Activated naive CD8-positive, alpha-beta T cell treated with anti-CD3 and anti-CD28 coated beads, Interleukin-2, amount 50 U/mL, for 24 hours (primary cell): ENCODE measurements around the gene HDHD2.
A peak's percentile ranks its signal among the peaks of the same experiment; 100 is the strongest.
"Not testable (repeated sequence)": the region's sequence is repeated elsewhere in the genome, so short reads cannot be mapped to it uniquely, and the experiment has no call there.

Experiments
- ATAC-seq: fragments of 150-1000 bp; cut with Tn5 transposase; one replicate; pipeline ENCODE4 v1.10.0; 2021
- DNase-seq: peaks from one replicate; pipeline ENCODE4 v3.0.0; 2021
- H3K27ac Mint-ChIP-seq: one replicate; pipeline ENCODE4 v1.8.0; 2021; ENCODE audit warnings: mild to moderate bottlenecking, mixed read lengths
- H3K27me3 Mint-ChIP-seq: one replicate; pipeline ENCODE4 v1.8.0; 2021; ENCODE audit warnings: mixed read lengths
- H3K36me3 Mint-ChIP-seq: one replicate; pipeline ENCODE4 v1.8.0; 2021; ENCODE audit warnings: low read depth, mixed read lengths
- H3K4me1 Mint-ChIP-seq: one replicate; pipeline ENCODE4 v1.8.0; 2021; ENCODE audit warnings: mixed read lengths
- H3K4me3 Mint-ChIP-seq: one replicate; pipeline ENCODE4 v1.8.0; 2021; ENCODE audit warnings: mild to moderate bottlenecking, moderate library complexity, mixed read lengths
- H3K9me3 Mint-ChIP-seq: one replicate; pipeline ENCODE4 v1.8.0; 2021; ENCODE audit warnings: mixed read lengths

Gene HDHD2

GRCh38 chr18:47166294-47166693 lies 16.0 kb upstream of the HDHD2 start:
- peaks cover 15% of the 10 kb centered on the region for H3K36me3 Mint-ChIP-seq
- DNase-seq (no peak), ATAC-seq (no peak)
- H3K4me1 Mint-ChIP-seq, result peaks cover 43% of the 10 kb centered on the region
- no peaks in the 10 kb centered on the region for H3K9me3 Mint-ChIP-seq
- H3K4me3 Mint-ChIP-seq, result no peak overlapping the region
- H3K27me3 Mint-ChIP-seq, result no peaks in the 10 kb centered on the region
- no peak overlapping the region for H3K27ac Mint-ChIP-seq

DNA sequence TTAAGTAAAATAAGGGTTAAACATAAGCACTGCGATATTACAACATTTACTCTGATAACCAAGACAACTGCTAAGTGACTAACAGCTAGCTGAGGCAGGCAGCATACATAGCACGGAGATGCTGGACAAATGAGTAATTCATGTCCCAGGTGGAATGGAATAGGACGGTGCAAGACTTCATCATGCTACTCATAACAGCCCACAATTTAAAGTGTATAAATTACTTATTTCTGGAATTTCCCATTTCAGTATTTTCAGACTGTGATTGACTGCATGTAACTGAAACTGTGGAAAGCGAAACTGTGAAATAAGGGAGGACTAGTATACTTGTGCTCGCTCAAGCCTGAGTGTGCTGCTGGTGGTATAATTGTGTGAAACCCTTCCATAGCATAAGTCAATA lies 12.9 kb upstream of the HDHD2 start:
- Mint-ChIP-seq H3K36me3 (peaks cover 16% of the 10 kb centered on the region), H3K4me1 (peaks cover 29% of the 10 kb centered on the region), H3K9me3 (no peaks in the 10 kb centered on the region), H3K27ac (no peak overlapping the region), H3K27me3 (no peaks in the 10 kb centered on the region), H3K4me3 (peak overlapping the region; percentile 2)
- no peak for DNase-seq
- peak; percentile 93 for ATAC-seq

DNA sequence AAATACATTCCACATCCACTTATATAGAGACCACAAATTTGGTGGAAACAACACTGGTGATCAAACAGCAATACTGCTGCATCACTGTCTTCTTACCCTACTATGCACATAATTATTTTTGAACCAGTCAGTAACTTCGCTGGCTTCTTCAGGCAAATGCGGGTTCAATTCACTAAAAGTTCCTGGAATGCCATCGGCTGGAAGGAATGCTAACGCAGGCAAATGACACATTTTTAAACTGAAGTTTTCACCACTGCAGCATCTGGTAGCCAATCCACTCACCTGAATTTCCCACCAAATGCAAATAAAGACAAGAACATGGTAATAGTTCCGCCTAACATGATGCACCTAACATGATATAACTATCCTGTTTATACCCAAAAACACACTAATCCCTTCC lies 10.0 kb upstream of the HDHD2 start:
- H3K27ac Mint-ChIP-seq, result no peak overlapping the region
- H3K4me3 Mint-ChIP-seq, result no peak overlapping the region
- peaks cover 24% of the 10 kb centered on the region for H3K4me1 Mint-ChIP-seq
- H3K36me3 Mint-ChIP-seq, result peaks cover 22% of the 10 kb centered on the region
- ATAC-seq (no peak), DNase-seq (no peak)
- H3K9me3 Mint-ChIP-seq, result no peaks in the 10 kb centered on the region
- H3K27me3 Mint-ChIP-seq, result no peaks in the 10 kb centered on the region

DNA sequence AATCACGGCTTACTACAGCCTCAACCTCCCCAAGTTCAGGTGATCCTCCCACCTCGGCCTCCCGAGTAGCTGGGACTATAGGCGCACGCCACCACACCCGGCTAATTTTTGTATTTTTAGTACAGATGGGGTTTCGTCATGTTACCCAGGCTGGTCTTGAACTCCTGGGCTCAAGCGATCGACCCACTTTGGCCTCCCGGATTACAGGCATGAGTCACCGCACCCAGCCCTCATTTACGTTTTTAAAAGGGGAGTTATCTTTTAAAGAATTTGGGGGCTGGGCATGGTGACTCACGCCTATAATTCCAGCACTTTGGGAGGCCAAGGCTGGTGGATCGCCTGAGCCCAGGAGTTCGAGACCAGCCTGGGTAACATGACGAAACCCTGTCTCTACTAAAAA lies 8.1 kb upstream of the HDHD2 start:
- ATAC-seq, H3K9me3 Mint-ChIP-seq, H3K27ac Mint-ChIP-seq, H3K4me3 Mint-ChIP-seq, DNase-seq, H3K4me1 Mint-ChIP-seq, H3K27me3 Mint-ChIP-seq: not testable (repeated sequence)
- H3K36me3 Mint-ChIP-seq, result peaks cover 18% of the 10 kb centered on the region

GRCh38 chr18:47151439-47151838 lies 1.1 kb upstream of the HDHD2 start:
- H3K4me3 Mint-ChIP-seq, result peak overlapping the region; percentile 94
- peaks cover 13% of the 10 kb centered on the region for H3K36me3 Mint-ChIP-seq
- H3K27ac Mint-ChIP-seq, result peak overlapping the region; percentile 95
- ATAC-seq (no peak), DNase-seq (no peak)
- no peaks in the 10 kb centered on the region for H3K9me3 Mint-ChIP-seq
- H3K27me3 Mint-ChIP-seq, result no peaks in the 10 kb centered on the region
- H3K4me1 Mint-ChIP-seq, result peaks cover 37% of the 10 kb centered on the region

DNA sequence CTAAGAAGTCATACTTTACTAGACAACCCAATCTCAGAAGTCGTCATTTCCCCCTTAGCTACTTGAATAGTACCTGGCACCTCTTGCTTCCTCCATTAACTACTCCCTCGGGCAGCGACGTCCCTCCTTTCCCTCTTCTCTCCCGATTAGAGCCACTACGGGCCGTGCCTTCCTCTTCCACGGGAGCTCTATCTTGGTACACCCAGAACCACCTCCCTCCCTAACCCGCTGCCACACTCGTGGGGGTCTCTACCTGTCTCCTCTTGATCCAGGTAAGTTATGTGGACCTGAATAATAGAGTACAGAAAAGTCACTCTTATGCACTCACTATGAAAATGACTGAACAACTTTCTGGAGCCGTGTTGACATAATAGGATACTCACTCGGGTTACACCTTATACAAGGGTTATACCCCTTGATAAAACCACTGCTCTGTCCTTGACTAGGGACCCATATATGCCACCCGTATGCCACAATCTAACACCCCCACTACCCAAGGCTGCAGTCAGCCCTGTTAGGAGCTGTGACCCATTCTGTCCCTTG lies 595 bp upstream of the HDHD2 start:
- Mint-ChIP-seq H3K4me3 (peak overlapping the region; percentile 94), H3K27me3 (no peaks in the 10 kb centered on the region), H3K27ac (peak overlapping the region; percentile 95), H3K9me3 (no peaks in the 10 kb centered on the region), H3K36me3 (peaks cover 9% of the 10 kb centered on the region), H3K4me1 (peaks cover 37% of the 10 kb centered on the region)
- ATAC-seq (peak; percentile 11), DNase-seq (no peak)

DNA sequence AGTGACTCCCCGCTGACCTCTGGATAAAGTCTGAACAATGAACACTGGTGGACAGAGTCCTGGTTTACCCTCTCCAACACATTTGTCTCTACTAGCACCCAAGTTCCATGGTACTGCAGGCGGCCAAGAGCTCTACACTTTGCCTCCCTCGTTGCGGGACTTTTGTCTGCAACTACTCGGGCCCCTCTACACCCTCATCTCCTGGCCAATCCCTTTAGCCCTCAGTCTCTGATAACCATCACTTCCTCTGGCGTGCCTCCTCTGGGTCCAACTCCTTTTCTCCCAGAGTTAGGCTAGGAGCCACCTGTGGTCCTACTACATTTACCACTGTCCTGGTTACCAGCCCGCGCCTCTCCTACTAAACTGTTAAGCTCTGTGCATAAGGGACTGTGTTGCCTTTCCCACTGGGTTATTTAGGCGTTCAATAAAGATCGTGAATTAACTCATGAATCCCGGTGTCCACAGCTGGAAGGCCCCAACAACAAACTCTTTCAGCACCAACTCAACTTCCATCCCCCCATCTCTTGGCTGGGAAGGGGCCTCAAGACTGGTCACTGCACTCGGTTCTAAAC lies 757 bp downstream of the HDHD2 start:
- Mint-ChIP-seq H3K27ac (peak overlapping the region; percentile 95), H3K27me3 (no peaks in the 10 kb centered on the region), H3K9me3 (no peaks in the 10 kb centered on the region), H3K36me3 (peaks cover 13% of the 10 kb centered on the region), H3K4me1 (peaks cover 46% of the 10 kb centered on the region), H3K4me3 (peak overlapping the region; percentile 94)
- ATAC-seq, result no peak
- no peak for DNase-seq

- no peaks in the 10 kb centered on the region for H3K9me3 Mint-ChIP-seq
- DNase-seq (no peak), ATAC-seq (no peak)
- no peaks in the 10 kb centered on the region for H3K27me3 Mint-ChIP-seq
- H3K36me3 Mint-ChIP-seq, result peaks cover 12% of the 10 kb centered on the region
- peaks cover 41% of the 10 kb centered on the region for H3K4me1 Mint-ChIP-seq
- H3K4me3 Mint-ChIP-seq, result no peak overlapping the region
- H3K27ac Mint-ChIP-seq, result no peak overlapping the region
Observed at GRCh38 chr18:47146206-47146605, 4.1 kb downstream of the HDHD2 start.

DNA sequence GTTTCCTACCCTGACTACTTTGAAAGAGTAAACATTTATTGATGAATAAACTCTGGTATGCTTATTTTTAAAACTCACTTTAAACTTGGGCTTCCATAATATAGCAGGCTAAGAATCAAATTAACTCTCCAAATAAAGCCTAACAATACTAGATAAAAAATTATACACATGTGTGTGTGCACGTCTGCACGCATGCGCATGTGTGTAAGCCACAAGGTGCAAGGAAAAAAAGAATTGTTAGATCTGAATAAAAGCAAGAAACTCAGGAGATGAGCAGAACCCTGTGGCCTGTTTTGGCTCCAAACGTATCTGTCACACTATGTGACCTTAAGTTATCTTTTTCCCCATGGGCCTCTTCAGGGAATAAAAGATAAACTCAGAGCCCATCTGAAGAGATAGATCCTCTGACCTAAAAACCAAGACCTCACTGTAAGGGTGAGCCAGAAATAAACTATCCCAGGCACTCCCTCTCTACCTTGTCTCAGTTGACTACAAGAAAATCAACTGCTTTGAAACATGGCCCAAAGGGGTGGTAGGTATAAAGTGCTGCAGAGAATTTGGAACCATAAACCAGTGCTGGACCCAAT lies 6.3 kb downstream of the HDHD2 start:
- peaks cover 20% of the 10 kb centered on the region for H3K36me3 Mint-ChIP-seq
- H3K4me3 Mint-ChIP-seq, result no peak overlapping the region
- DNase-seq (no peak), ATAC-seq (no peak)
- no peaks in the 10 kb centered on the region for H3K9me3 Mint-ChIP-seq
- no peak overlapping the region for H3K27ac Mint-ChIP-seq
- H3K4me1 Mint-ChIP-seq, result peaks cover 25% of the 10 kb centered on the region
- no peaks in the 10 kb centered on the region for H3K27me3 Mint-ChIP-seq

DNA sequence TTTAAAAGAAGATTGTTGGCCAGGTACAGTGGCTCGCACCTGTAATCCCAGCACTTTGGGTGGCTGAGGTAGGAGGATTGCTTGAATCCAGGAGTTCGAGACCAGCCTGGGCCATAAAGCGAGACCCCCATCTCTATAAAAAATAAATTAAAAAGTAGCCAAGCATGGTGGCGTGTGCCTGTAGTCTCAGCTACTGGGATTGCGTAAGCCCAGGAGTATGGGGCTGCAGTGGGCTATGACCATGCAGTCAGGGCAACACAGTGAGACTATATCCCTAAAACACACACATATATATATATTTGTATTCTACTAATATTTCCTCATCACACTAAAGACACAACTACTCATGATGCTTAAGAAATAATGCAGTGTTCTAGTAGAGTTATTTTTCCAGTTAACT lies 7.1 kb downstream of the HDHD2 start:
- ATAC-seq (no peak), DNase-seq (no peak)
- Mint-ChIP-seq H3K9me3 (no peaks in the 10 kb centered on the region), H3K4me1 (peaks cover 18% of the 10 kb centered on the region), H3K27ac (no peak overlapping the region), H3K4me3 (no peak overlapping the region), H3K27me3 (no peaks in the 10 kb centered on the region), H3K36me3 (peaks cover 19% of the 10 kb centered on the region)

DNA sequence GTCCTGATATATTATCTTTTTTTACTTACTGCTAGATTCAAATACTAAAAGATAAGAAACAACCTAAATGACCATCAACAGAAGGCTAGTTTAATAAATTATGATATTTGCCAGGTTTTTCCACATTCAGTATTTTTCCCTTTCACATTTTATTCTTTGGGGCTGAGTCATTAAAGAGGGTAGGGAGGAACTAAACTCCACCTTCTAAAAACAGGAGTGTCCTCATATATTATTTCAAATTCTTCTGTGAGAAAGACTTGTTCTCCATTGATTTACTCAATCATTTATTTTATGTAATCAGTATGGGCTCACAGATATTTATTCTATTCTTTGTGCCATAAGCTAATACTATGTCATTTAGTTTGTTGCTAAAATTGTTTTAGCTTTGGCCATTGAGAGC lies 9.0 kb downstream of the HDHD2 start:
- peaks cover 23% of the 10 kb centered on the region for H3K36me3 Mint-ChIP-seq
- DNase-seq (no peak), ATAC-seq (no peak)
- no peaks in the 10 kb centered on the region for H3K27me3 Mint-ChIP-seq
- H3K27ac Mint-ChIP-seq, result no peak overlapping the region
- peaks cover 9% of the 10 kb centered on the region for H3K4me1 Mint-ChIP-seq
- H3K9me3 Mint-ChIP-seq, result no peaks in the 10 kb centered on the region
- H3K4me3 Mint-ChIP-seq, result no peak overlapping the region

DNA sequence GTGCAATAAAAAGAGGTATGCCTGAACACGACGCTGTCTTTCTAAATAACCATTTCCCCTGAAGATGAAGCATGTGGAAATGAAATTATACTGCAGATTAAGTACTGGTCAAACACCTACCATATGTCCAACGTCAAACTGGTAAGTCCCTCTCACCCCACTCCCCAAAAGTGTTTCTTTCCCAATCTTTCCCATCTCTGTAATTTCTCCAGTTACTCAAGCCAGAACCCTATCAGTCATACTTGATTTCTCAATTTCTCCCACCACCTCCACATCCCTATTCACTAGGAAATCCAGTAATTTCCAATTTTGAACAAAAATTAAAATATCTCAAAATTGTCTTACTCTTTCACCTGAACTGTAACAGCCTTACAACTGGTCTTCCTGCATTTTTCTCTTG lies 29.2 kb downstream of the HDHD2 start:
- ATAC-seq (no peak), DNase-seq (no peak)
- H3K27ac Mint-ChIP-seq, result no peak overlapping the region
- peaks cover 20% of the 10 kb centered on the region for H3K4me1 Mint-ChIP-seq
- H3K27me3 Mint-ChIP-seq, result no peaks in the 10 kb centered on the region
- H3K4me3 Mint-ChIP-seq, result no peak overlapping the region
- H3K36me3 Mint-ChIP-seq, result peaks cover 42% of the 10 kb centered on the region
- H3K9me3 Mint-ChIP-seq, result no peaks in the 10 kb centered on the region

GRCh38 chr18:47120428-47120827 lies 29.9 kb downstream of the HDHD2 start:
- Mint-ChIP-seq H3K4me3 (no peak overlapping the region), H3K27me3 (no peaks in the 10 kb centered on the region), H3K4me1 (peaks cover 20% of the 10 kb centered on the region), H3K27ac (peak overlapping the region; percentile 13), H3K36me3 (peaks cover 44% of the 10 kb centered on the region), H3K9me3 (no peaks in the 10 kb centered on the region)
- ATAC-seq (peak; percentile 83), DNase-seq (no peak)

- no peaks in the 10 kb centered on the region for H3K27me3 Mint-ChIP-seq
- no peak overlapping the region for H3K4me3 Mint-ChIP-seq
- no peak overlapping the region for H3K27ac Mint-ChIP-seq
- H3K36me3 Mint-ChIP-seq, result peaks cover 42% of the 10 kb centered on the region
- no peak for ATAC-seq
- H3K9me3 Mint-ChIP-seq, result no peaks in the 10 kb centered on the region
- no peak for DNase-seq
- H3K4me1 Mint-ChIP-seq, result peaks cover 20% of the 10 kb centered on the region
Observed at GRCh38 chr18:47118981-47119380, 31.3 kb downstream of the HDHD2 start.

- Mint-ChIP-seq H3K4me3 (no peak overlapping the region), H3K9me3 (no peaks in the 10 kb centered on the region), H3K27ac (no peak overlapping the region), H3K36me3 (peaks cover 47% of the 10 kb centered on the region), H3K4me1 (peaks cover 3% of the 10 kb centered on the region), H3K27me3 (no peaks in the 10 kb centered on the region)
- ATAC-seq (no peak), DNase-seq (no peak)
Observed at GRCh38 chr18:47115205-47115604, 35.1 kb downstream of the HDHD2 start.
